Embryonic facial prominence (tissue), 1 donor: ENCODE results near the gene EFCAB14.
A peak's percentile ranks its signal among the peaks of the same experiment; 100 is the strongest.
"Not testable (repeated sequence)": the region's sequence is repeated elsewhere in the genome, so short reads cannot be mapped to it uniquely, and the experiment has no call there.

Experiments used
- DNase-seq: peaks from one replicate; pipeline ENCODE4 v3.0.0-alpha.2; 2016; ENCODE audit errors: extremely low spot score

Gene EFCAB14

GRCh38 chr1:46721686-46722205 lies 2.8 kb upstream of the EFCAB14 start:
- DNase-seq = no peak

- no peak for DNase-seq
Measured at GRCh38 chr1:46721204-46721603, 2.3 kb upstream of the EFCAB14 start.

- DNase-seq = not testable (repeated sequence)
Measured at GRCh38 chr1:46720319-46720718, 1.4 kb upstream of the EFCAB14 start.

- DNase-seq = no peak
Measured at GRCh38 chr1:46719689-46720088, 775 bp upstream of the EFCAB14 start.

GRCh38 chr1:46718340-46718726 lies 581 bp downstream of the EFCAB14 start:
- DNase-seq = no peak

- no peak for DNase-seq
Measured at GRCh38 chr1:46717654-46718053, 1.3 kb downstream of the EFCAB14 start.

GRCh38 chr1:46714976-46715375 lies 3.9 kb downstream of the EFCAB14 start:
- no peak for DNase-seq

- no peak for DNase-seq
Measured at GRCh38 chr1:46708121-46708520, 10.8 kb downstream of the EFCAB14 start.

- no peak for DNase-seq
Measured at GRCh38 chr1:46705408-46705807, 13.5 kb downstream of the EFCAB14 start.

- no peak for DNase-seq
Measured at GRCh38 chr1:46703927-46704641, 14.8 kb downstream of the EFCAB14 start.

GRCh38 chr1:46699666-46700065 lies 19.2 kb downstream of the EFCAB14 start:
- no peak for DNase-seq

- DNase-seq = no peak
Measured at GRCh38 chr1:46697053-46697452, 21.9 kb downstream of the EFCAB14 start.

GRCh38 chr1:46694676-46695075 lies 24.2 kb downstream of the EFCAB14 start:
- not testable (repeated sequence) for DNase-seq

GRCh38 chr1:46692811-46693770 lies 25.8 kb downstream of the EFCAB14 start:
- DNase-seq = no peak

GRCh38 chr1:46691997-46692790 lies 26.7 kb downstream of the EFCAB14 start:
- no peak for DNase-seq

- no peak for DNase-seq
Measured at GRCh38 chr1:46690931-46691421, 27.9 kb downstream of the EFCAB14 start.

- DNase-seq = no peak
Measured at GRCh38 chr1:46689897-46690296, 29.0 kb downstream of the EFCAB14 start.

GRCh38 chr1:46689356-46689755 lies 29.6 kb downstream of the EFCAB14 start:
- DNase-seq = no peak

GRCh38 chr1:46687921-46688509 lies 30.9 kb downstream of the EFCAB14 start:
- DNase-seq = no peak

GRCh38 chr1:46687093-46687659 lies 31.7 kb downstream of the EFCAB14 start:
- peak; percentile 27 for DNase-seq

GRCh38 chr1:46686255-46686654 lies 32.7 kb downstream of the EFCAB14 start:
- no peak for DNase-seq
